Right lobe of liver (tissue), 4 donors: Measurements from ENCODE around the gene SKIC8.

ENCODE experiments used
- CTCF ChIP-seq, 4 donors: fragments of 200-600 bp in 3 of 4; fragments of 450-650 bp in 1 of 4; IDR thresholded peaks; one replicate each; pipeline versions ENCODE4 v1.5.1 to v1.8.0; 2016 to 2022; ENCODE audit warnings: antibody characterized with exemption in 4 of 4, mild to moderate bottlenecking in 2 of 4
- POLR2A ChIP-seq: fragments of 450-650 bp; IDR thresholded peaks from one replicate; pipeline ENCODE4 v1.6.1; 2017; ENCODE audit warnings: antibody characterized with exemption, mild to moderate bottlenecking
- donor health status: DM: no; HTN: no; CAD: no.
- donor health status: DM: no; HTN: no; CAD: no.
- donor health status: DM: no; HTN: yes; CAD: no.

DNA sequence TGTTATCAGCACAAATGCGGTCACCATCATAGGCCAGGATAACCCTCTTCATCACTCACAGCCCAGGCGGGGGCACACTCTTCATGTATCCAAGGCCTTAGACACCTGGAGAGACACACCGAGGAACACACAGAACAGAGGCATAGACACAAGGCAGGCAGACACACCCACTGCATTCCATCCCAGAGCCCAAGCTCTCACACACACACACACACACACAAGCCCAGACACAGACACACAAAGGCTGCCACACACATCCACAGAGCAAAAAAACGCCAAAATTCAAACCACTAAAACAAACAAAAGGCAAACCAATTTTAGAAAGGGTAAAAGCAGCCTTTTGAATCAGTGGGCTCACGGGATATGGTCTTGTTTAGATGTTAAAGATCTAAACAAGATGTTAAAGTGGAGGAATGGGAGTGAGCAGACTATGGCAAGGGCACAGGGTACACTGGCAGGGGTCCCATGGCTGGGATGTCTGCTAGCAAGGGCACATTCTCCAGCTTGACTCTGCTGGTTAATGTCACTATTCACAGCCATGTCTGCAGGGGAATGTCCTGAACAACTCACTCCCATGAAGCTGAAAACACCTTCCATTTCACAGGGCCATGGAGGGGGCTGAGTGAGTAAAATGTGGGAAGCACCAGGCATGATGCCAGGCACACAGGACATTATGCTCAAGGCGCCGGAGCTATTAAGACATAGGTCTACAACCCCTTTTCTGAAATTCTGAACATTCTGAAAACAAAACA is 25.9 kb upstream of the SKIC8 start:
- no peak for TF ChIP-seq CTCF (IDR thresholded peaks at IDR 0.05)
- TF ChIP-seq POLR2A = no peak
